NCI-H748 treated with DMSO at 0.1 percent for 48 hours (cell line): Measurements from ENCODE around the gene RNU1-2.
"Not testable (repeated sequence)": the region's sequence is repeated elsewhere in the genome, so short reads cannot be mapped to it uniquely, and the experiment has no call there.

Experiments
- DNase-seq: peaks from one replicate; lab custom pipeline; 2025; lab: John Stamatoyannopoulos, UW

The RNU1-2 gene

DNA sequence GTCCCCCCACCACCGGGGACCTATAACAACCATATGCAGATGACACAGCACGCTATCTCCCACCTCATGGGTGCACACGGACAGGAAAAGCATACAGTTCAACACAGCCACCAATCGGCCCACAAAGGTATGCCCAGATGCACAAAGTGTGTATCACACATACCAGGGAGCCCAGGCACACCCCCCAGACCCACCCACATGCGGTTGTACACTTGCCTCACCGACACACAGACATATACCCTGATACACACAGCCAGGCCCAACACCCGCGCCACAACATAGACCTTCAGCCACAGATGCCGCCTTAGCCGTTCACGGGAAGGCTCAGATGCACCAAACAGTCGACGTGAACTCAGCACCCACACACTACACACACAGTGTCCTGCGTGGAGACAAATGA, 31.5 kb downstream of the RNU1-2 start:
- no peak for DNase-seq

DNA sequence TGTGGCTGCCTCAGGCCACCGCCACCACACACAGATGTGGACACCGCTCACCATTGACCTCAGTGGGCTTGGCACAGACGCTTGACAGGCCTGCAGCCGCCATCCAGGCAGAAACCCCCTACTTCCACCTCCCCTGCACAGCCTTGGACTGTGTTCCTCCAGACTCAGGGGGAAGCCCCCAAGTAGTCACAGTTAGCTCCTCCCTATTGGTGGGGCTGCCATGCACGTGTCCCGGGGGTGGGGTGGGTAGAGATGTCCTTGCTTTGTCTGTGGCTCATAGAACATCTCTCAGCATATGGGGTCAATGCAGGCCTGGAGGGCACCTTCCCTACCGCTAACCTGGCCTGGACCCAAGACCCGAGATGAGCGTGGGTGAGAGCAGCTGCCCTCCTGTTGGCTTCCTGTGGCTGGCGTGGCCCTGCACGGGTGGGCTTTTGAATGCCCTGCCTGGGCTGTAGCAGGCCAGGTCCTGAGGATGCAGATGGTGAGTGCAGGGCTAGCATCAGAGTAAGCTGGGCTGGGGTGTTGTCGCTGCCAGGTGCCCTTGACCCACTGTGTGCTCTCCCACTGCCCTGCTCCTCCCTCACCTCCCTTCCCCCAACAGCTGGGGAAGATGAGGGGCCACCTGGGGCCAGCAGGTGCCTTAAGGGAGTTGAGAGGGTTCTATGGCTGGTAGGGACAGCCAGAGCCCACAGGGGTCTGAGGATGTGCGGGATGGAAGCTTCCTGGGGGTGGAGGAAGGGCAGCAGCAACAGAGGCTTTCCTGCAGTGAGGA, 32.1 kb downstream of the RNU1-2 start:
- no peak for DNase-seq

- DNase-seq = not testable (repeated sequence)
These were observed 33.6 kb downstream of the RNU1-2 start for GRCh38 chr1:16929146-16930041.

GRCh38 chr1:16931206-16931934, 35.6 kb downstream of the RNU1-2 start:
- not testable (repeated sequence) for DNase-seq

GRCh38 chr1:16933945-16934344, 38.2 kb downstream of the RNU1-2 start:
- not testable (repeated sequence) for DNase-seq

DNA sequence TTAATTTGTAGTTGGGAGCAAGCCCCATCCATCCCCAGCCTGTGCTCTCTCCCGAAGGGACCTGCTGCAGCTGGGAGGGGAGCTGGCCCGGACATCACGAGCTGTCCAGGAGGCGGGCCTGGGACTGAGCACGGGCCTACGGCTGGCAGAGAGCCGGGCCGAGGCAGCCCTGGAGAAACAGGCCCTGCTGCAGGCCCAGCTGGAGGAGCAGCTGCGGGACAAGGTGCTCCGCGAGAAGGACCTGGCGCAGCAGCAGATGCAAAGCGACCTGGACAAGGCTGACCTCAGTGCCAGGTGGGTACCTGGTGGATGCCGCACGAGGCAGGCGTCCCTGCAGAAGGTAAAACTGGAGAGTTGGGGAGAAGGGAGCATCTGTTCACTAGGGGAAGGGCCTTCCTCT, 40.8 kb downstream of the RNU1-2 start:
- DNase-seq = not testable (repeated sequence)

DNA sequence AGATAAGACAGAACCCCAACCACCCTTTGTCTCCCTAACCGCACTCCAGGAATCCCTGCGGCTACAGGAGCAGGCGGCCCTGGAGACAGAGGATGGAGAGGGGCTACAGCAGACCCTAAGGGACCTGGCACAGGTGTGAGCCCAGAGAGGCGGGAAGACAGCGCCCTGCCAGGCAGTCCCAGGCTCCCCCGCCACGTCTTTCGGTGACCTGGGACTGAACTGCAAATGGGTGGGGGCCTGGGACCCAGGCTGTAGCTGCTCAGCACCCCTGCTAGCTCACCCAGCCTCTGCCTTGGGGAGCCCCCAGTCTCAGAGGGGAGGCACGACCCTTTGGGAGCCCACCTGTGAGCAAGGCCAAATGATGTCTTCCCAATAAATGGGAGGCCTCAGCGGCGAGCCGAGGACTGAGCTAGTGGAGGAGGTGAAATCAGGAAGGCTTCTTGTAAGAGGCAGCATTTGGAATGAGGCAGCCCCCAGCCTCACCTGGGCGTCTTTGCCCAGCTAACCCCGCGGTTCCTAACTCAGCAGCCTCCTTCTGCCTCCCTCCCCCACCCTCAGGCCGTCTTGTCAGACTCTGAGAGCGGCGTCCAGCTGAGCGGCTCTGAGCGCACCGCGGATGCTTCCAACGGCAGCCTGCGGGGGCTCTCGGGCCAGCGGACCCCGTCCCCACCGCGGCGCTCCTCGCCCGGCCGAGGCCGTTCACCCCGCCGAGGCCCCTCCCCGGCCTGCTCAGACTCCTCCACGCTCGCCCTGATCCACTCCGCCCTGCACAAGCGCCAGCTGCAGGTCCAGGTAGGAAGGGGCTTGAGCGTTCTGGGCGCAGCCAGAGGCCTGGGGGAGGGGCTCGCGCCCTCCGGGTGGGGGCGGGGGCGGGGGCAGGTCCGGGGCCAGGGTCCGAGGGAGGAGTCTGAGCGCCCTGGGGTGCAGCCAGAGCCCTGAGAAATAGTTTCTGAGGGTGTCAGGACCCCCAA, 42.9 kb downstream of the RNU1-2 start:
- no peak for DNase-seq

- DNase-seq = not testable (repeated sequence)
These were observed 43.8 kb downstream of the RNU1-2 start for GRCh38 chr1:16939386-16940180.

DNA sequence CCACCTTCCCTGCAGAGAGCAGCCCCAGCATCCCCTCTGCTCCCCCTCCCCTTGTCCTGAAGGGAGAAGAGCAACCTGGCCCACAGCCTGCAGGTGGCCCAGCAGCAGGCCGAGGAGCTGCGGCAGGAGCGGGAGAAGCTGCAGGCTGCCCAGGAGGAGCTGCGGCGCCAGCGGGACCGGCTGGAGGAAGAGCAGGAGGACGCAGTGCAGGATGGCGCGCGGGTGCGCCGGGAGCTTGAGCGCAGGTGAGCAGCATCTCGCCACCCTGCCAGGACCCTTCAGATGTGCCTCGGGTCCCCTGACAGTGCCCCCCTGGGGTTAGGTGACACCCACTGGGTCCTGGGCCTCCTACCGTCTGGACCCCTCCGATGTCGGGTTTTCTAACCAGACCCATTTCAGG, 48.3 kb downstream of the RNU1-2 start:
- DNase-seq = no peak

- not testable (repeated sequence) for DNase-seq
These were observed 49.7 kb downstream of the RNU1-2 start for GRCh38 chr1:16945512-16945911.
